CD4-positive, alpha-beta memory T cell (primary cell): ENCODE measurements around the gene PTPRT. TPM values are rescaled to one million over a fixed set of nuclear protein-coding genes. Genes with fewer than 3 reads are reported as not detected.

Experiments
- CTCF ChIA-PET: fragments of 350-600 bp; sonication (Branson Sonifier 250); formaldehyde crosslinking; loops from one replicate; lab custom pipeline; 2021; ENCODE audit warnings: inconsistent platforms; ENCODE audit not compliant: partially characterized antibody; lab: Charles Lee
- POLR2A ChIA-PET: fragments of 350-600 bp; sonication (Branson Sonifier 250); formaldehyde crosslinking; loops from one replicate; lab custom pipeline; 2021; ENCODE audit not compliant: partially characterized antibody; lab: Charles Lee
- DNase-seq, 5 donors: peaks; one replicate each; pipeline versions ENCODE4 v3.0.0 to v3.0.0-alpha.2; 2020 to 2022; ENCODE audit warnings: mixed read lengths in 1 of 5
- H3K27ac ChIP-seq: one replicate; pipeline ENCODE4 v1.7.0; 2013; ENCODE audit warnings: low read depth, low read length
- H3K27me3 ChIP-seq: 2 replicates; pipeline ENCODE4 v1.7.0; 2013; ENCODE audit warnings: mild to moderate bottlenecking, low read length, moderate library complexity; ENCODE audit not compliant: insufficient read depth
- H3K36me3 ChIP-seq: 2 replicates; pipeline ENCODE4 v1.7.0; 2013; ENCODE audit warnings: mild to moderate bottlenecking, low read length, moderate library complexity; ENCODE audit not compliant: insufficient read depth
- H3K4me1 ChIP-seq: 2 replicates; pipeline ENCODE4 v1.7.0; 2013; ENCODE audit warnings: mild to moderate bottlenecking, low read length, moderate library complexity; ENCODE audit not compliant: insufficient read depth
- H3K4me3 ChIP-seq, 2 donors: one replicate each; pipeline ENCODE4 v1.7.0; 2013; ENCODE audit warnings: low read length in 2 of 2, mild to moderate bottlenecking in 1 of 2
- H3K9me3 ChIP-seq, 2 donors: one replicate each; pipeline ENCODE4 v1.7.0; 2013; ENCODE audit warnings: low read length in 2 of 2, control low read depth in 1 of 2; ENCODE audit not compliant: control insufficient read depth in 1 of 2
- H3K27ac Mint-ChIP-seq, 7 donors: one replicate each; pipeline ENCODE4 v1.8.0; 2020 to 2021; ENCODE audit warnings: mixed read lengths in 7 of 7, mild to moderate bottlenecking in 6 of 7, inconsistent platforms in 3 of 7, moderate library complexity in 3 of 7
- H3K27me3 Mint-ChIP-seq, 2 donors: one replicate each; pipeline ENCODE4 v1.8.0; 2020 to 2021; ENCODE audit warnings: mixed read lengths in 2 of 2
- H3K36me3 Mint-ChIP-seq, 2 donors: one replicate each; pipeline ENCODE4 v1.8.0; 2020 to 2021; ENCODE audit warnings: mixed read lengths in 2 of 2, inconsistent platforms in 1 of 2, mild to moderate bottlenecking in 1 of 2
- H3K4me1 Mint-ChIP-seq, 4 donors: one replicate each; pipeline ENCODE4 v1.8.0; 2020 to 2021; ENCODE audit warnings: mixed read lengths in 4 of 4, mild to moderate bottlenecking in 1 of 4
- H3K4me3 Mint-ChIP-seq, 8 donors: one replicate each; pipeline ENCODE4 v1.8.0; 2020 to 2021; ENCODE audit warnings: mixed read lengths in 8 of 8, mild to moderate bottlenecking in 7 of 8, moderate library complexity in 6 of 8, inconsistent platforms in 3 of 8
- H3K9me3 Mint-ChIP-seq, 8 donors: one replicate each; pipeline ENCODE4 v1.8.0; 2020 to 2021; ENCODE audit warnings: mixed read lengths in 8 of 8, mild to moderate bottlenecking in 5 of 8, inconsistent platforms in 3 of 8, moderate library complexity in 1 of 8
- intact Hi-C: fragments of 100-400 bp; cut with micrococcal nuclease; formaldehyde crosslinking; loops from one replicate; pipeline ENCODE4 v1.15.1; 2023
- polyA plus RNA-seq, 2 donors: library from polyadenylated mRNA; unstranded; fragments of 300-500 nt; fragmentation: Illumina TruSeq; gene quantifications; one replicate each; pipeline ENCODE4 v1.2.3, GENCODE V29; 2021
- total RNA-seq, 2 experiments: library from RNA; stranded (reverse); gene quantifications; one replicate each; pipeline ENCODE4 v1.2.3, GENCODE V29; 2021

The PTPRT gene
- total and polyA plus RNA-seq, 4 experiments from 2014 or later, result not detected

- no peaks in the 10 kb centered on the region for H3K4me1 Mint-ChIP-seq
- no peaks in the 10 kb centered on the region for H3K36me3 Mint-ChIP-seq
- Histone ChIP-seq H3K4me1 (no peaks in the 10 kb centered on the region), H3K4me3 (no peak overlapping the region), H3K27me3 (no peaks in the 10 kb centered on the region), H3K36me3 (no peaks in the 10 kb centered on the region), H3K9me3 (no peaks in the 10 kb centered on the region), H3K27ac (no peak overlapping the region)
- POLR2A ChIA-PET, result no interaction called here
- CTCF ChIA-PET, result no interaction called here
- DNase-seq, result no peak
- no peak overlapping the region for H3K4me3 Mint-ChIP-seq
- no peaks in the 10 kb centered on the region for H3K27me3 Mint-ChIP-seq
- H3K9me3 Mint-ChIP-seq, result peaks cover 0 to 4% (median 3%) of the 10 kb centered on the region in 8 donors
- no peak overlapping the region for H3K27ac Mint-ChIP-seq
- intact Hi-C loops, result no loop called here
These were observed 1104.3 kb downstream of the PTPRT start for GRCh38 chr20:42085366-42085765.

- POLR2A ChIA-PET, result no interaction called here
- no peaks in the 10 kb centered on the region for H3K27me3 Mint-ChIP-seq
- no peak for DNase-seq
These were observed 1106.4 kb downstream of the PTPRT start for GRCh38 chr20:42083280-42083679.

GRCh38 chr20:42082611-42083010, 1107.1 kb downstream of the PTPRT start:
- Mint-ChIP-seq H3K27ac (no peak overlapping the region), H3K4me3 (no peak overlapping the region)

More at GRCh38 chr20:42083280-42083679, 1106.4 kb downstream of the PTPRT start:
- Histone ChIP-seq H3K4me1 (no peaks in the 10 kb centered on the region), H3K27me3 (no peaks in the 10 kb centered on the region), H3K36me3 (no peaks in the 10 kb centered on the region), H3K9me3 (no peaks in the 10 kb centered on the region), H3K27ac (no peak overlapping the region), H3K4me3 (no peak overlapping the region)
- H3K9me3 Mint-ChIP-seq, result peaks cover 0 to 6% (median 3%) of the 10 kb centered on the region in 8 donors
- CTCF ChIA-PET, result no interaction called here
- intact Hi-C loops, result no loop called here
- no peaks in the 10 kb centered on the region for H3K4me1 Mint-ChIP-seq
- H3K27ac Mint-ChIP-seq, result no peak overlapping the region
- no peaks in the 10 kb centered on the region for H3K36me3 Mint-ChIP-seq
- H3K4me3 Mint-ChIP-seq, result no peak overlapping the region

GRCh38 chr20:42080956-42081355, 1108.8 kb downstream of the PTPRT start:
- no peak overlapping the region for H3K4me3 Mint-ChIP-seq
- H3K27me3 ChIP-seq, result no peaks in the 10 kb centered on the region
- H3K36me3 Mint-ChIP-seq, result no peaks in the 10 kb centered on the region
- no peaks in the 10 kb centered on the region for H3K36me3 ChIP-seq
- H3K27me3 Mint-ChIP-seq, result no peaks in the 10 kb centered on the region
- CTCF ChIA-PET, result no interaction called here
- DNase-seq, result no peak
- no peak overlapping the region for H3K4me3 ChIP-seq
- H3K9me3 Mint-ChIP-seq, result peaks cover 0 to 6% (median 1%) of the 10 kb centered on the region in 8 donors
- no peak overlapping the region for H3K27ac Mint-ChIP-seq
- no peaks in the 10 kb centered on the region for H3K4me1 Mint-ChIP-seq
- H3K4me1 ChIP-seq, result no peaks in the 10 kb centered on the region
- POLR2A ChIA-PET, result no interaction called here
- intact Hi-C loops, result no loop called here
- H3K27ac ChIP-seq, result no peak overlapping the region
- no peaks in the 10 kb centered on the region for H3K9me3 ChIP-seq

More at GRCh38 chr20:42082611-42083010, 1107.1 kb downstream of the PTPRT start:
- ChIA-PET CTCF (no interaction called here), POLR2A (no interaction called here)
- H3K36me3 ChIP-seq, result no peaks in the 10 kb centered on the region
- Mint-ChIP-seq H3K36me3 (no peaks in the 10 kb centered on the region), H3K27me3 (no peaks in the 10 kb centered on the region), H3K4me1 (no peaks in the 10 kb centered on the region), H3K9me3 (peaks cover 0 to 6% (median 3%) of the 10 kb centered on the region in 8 donors)
- no peaks in the 10 kb centered on the region for H3K27me3 ChIP-seq
- intact Hi-C loops, result no loop called here
- no peak overlapping the region for H3K27ac ChIP-seq
- H3K4me1 ChIP-seq, result no peaks in the 10 kb centered on the region
- no peak for DNase-seq
- H3K4me3 ChIP-seq, result no peak overlapping the region
- H3K9me3 ChIP-seq, result no peaks in the 10 kb centered on the region

GRCh38 chr20:42074944-42075343, 1114.8 kb downstream of the PTPRT start:
- Mint-ChIP-seq H3K27me3 (no peaks in the 10 kb centered on the region), H3K27ac (no peak overlapping the region), H3K36me3 (no peaks in the 10 kb centered on the region), H3K9me3 (peaks cover 0 to 5% (median under 1%) of the 10 kb centered on the region in 8 donors), H3K4me1 (no peaks in the 10 kb centered on the region), H3K4me3 (no peak overlapping the region)
- Histone ChIP-seq H3K27ac (no peak overlapping the region), H3K4me1 (no peaks in the 10 kb centered on the region), H3K4me3 (no peak overlapping the region), H3K9me3 (no peaks in the 10 kb centered on the region), H3K27me3 (no peaks in the 10 kb centered on the region), H3K36me3 (no peaks in the 10 kb centered on the region)
- DNase-seq, result no peak
- POLR2A ChIA-PET, result no interaction called here
- intact Hi-C loops, result no loop called here
- CTCF ChIA-PET, result no interaction called here

- Mint-ChIP-seq H3K4me1 (no peaks in the 10 kb centered on the region), H3K27ac (no peak overlapping the region), H3K36me3 (no peaks in the 10 kb centered on the region), H3K9me3 (peaks cover 0 to 2% (median 0%) of the 10 kb centered on the region in 8 donors), H3K4me3 (no peak overlapping the region), H3K27me3 (no peaks in the 10 kb centered on the region)
- intact Hi-C loops, result no loop called here
- Histone ChIP-seq H3K4me3 (no peak overlapping the region), H3K36me3 (no peaks in the 10 kb centered on the region), H3K27ac (no peak overlapping the region), H3K9me3 (no peaks in the 10 kb centered on the region), H3K27me3 (no peaks in the 10 kb centered on the region), H3K4me1 (no peaks in the 10 kb centered on the region)
- no peak for DNase-seq
- CTCF ChIA-PET, result no interaction called here
- POLR2A ChIA-PET, result no interaction called here
These were observed 1122.1 kb downstream of the PTPRT start for GRCh38 chr20:42067596-42067995.

- POLR2A ChIA-PET, result no interaction called here
- no peaks in the 10 kb centered on the region for H3K27me3 Mint-ChIP-seq
- CTCF ChIA-PET, result no interaction called here
- H3K4me1 Mint-ChIP-seq, result no peaks in the 10 kb centered on the region
- H3K27me3 ChIP-seq, result no peaks in the 10 kb centered on the region
- H3K9me3 ChIP-seq, result no peaks in the 10 kb centered on the region
- intact Hi-C loops, result no loop called here
- no peak overlapping the region for H3K27ac ChIP-seq
- H3K4me3 Mint-ChIP-seq, result no peak overlapping the region
- peaks cover 0 to 2% (median 0%) of the 10 kb centered on the region in 8 donors for H3K9me3 Mint-ChIP-seq
- no peak overlapping the region for H3K27ac Mint-ChIP-seq
- H3K4me3 ChIP-seq, result no peak overlapping the region
- no peaks in the 10 kb centered on the region for H3K36me3 Mint-ChIP-seq
- H3K36me3 ChIP-seq, result no peaks in the 10 kb centered on the region
- H3K4me1 ChIP-seq, result no peaks in the 10 kb centered on the region
- no peak for DNase-seq
These were observed 1122.5 kb downstream of the PTPRT start for GRCh38 chr20:42067174-42067573.

GRCh38 chr20:42063141-42063540, 1126.6 kb downstream of the PTPRT start:
- intact Hi-C loops, result no loop called here
- Mint-ChIP-seq H3K4me1 (no peaks in the 10 kb centered on the region), H3K9me3 (peaks cover 0 to 2% (median 0%) of the 10 kb centered on the region in 8 donors), H3K4me3 (no peak overlapping the region), H3K36me3 (no peaks in the 10 kb centered on the region), H3K27ac (no peak overlapping the region), H3K27me3 (no peaks in the 10 kb centered on the region)
- H3K27me3 ChIP-seq, result no peaks in the 10 kb centered on the region
- CTCF ChIA-PET, result no interaction called here
- H3K27ac ChIP-seq, result no peak overlapping the region
- no peaks in the 10 kb centered on the region for H3K36me3 ChIP-seq
- POLR2A ChIA-PET, result no interaction called here
- DNase-seq, result no peak
- H3K4me3 ChIP-seq, result no peak overlapping the region
- no peaks in the 10 kb centered on the region for H3K9me3 ChIP-seq
- H3K4me1 ChIP-seq, result no peaks in the 10 kb centered on the region
